ENCODE data around the gene SOAT2.
"Not testable (repeated sequence)": the region's sequence is repeated elsewhere in the genome, so short reads cannot be mapped to it uniquely, and the experiment has no call there.

Gene SOAT2

DNA sequence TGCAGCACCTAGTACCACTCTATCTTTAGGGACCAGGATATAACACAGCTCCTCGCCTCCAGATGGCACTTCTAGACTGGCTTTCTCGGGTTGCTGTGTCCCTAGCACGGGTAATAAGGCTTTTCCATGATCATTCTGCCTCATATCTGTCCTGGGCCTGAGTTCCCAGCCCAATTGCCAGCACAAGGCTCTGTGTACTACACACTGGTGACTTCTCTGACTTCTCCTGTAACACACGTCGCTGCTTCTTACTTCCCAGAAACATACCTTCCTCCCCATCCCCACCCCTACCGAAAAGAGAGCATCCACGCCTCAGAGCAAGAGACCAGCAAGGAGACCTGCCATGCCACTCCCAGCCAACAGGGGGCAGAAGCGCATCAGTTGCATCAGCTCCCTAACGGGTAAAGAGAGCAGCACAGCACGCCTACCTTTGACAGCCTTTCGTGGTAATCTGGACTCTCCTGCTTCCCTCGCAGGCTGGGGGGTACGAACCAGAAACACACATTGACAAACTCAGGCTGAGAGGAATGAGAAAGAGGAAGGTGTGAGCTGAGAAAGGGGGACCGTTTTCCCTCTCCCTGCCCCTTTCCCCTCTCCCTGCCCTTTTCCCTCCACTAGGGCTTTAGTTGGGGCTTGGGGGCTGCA, 56.0 kb downstream of the SOAT2 start:
- DNase-seq, result peak; percentile 58 to 77

DNA sequence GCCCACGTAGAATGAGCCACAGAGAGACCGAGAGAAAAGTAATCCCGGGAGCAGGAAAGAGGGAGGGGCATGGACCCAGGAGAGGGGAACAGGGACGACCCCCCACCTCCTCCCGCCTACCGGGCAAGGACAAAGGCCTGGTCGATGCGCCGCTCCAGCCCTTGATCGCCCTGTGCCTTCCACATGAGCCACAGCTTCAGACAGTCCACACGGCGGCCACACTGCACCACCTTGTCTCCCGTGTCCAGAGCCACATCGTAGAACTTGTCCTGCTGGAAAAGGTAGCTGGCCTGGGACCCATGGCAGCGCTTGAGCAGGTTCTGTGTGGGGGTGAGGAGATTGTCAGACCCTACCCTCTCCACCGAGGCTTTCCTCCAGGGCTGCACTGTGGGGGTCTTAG, 56.7 kb downstream of the SOAT2 start:
- DNase-seq, result no peak

DNA sequence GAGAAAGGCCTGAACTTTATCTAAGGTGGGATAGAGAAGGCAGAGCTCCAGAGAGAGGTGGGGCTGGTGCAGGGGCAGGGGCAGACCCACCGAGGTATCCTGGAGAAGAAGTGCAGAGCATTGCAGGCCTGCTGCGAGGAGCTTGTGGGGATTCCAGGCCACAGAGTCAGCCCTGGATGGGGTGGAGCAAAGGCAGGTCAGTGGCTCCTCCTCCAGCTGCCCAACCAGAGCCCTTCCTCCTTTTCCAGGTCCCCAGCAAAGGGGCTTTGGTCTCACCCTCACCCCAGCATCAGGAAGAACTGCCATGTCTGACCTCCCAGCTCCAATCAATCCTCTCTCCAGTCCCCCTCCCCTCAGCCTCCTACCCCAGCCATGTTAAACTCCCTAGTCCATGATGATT, 57.4 kb downstream of the SOAT2 start:
- no peak for DNase-seq

DNA sequence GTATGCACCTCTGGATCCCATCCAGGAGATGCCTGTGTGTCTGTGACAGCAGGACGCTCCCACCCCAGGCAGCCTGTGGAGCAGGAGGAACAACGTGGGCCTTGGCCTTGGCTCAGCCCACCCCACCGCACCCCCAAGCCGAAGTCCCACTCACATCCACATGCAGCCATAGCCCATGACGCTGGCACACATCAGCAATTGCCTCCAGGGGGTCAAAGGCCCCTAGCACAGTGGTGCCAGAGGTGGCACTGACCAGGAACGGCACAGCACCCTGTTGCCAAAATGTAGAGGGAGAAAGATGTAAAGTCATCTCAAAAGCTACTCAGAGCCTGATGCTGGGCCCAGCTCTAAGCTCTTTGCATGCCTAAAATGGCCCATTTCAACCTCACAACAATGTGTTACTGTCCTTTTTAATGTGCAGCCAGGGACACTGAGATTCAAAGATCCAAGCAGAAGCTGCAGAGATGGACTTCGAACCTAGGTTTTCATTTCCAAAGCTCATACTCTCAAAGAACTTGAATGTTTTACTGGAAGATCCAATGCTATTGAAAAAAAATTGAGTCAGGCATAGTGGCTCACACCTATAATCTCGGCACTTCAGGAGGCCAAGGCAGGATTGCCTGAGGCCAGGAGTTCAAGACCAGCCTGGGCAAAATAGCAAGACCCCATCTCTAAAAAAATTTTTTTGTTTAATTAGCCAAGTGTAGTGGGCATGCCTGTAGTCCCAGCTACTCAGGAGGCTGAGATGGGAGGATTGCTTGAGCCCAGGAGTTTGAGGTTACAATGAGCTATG, 58.0 kb downstream of the SOAT2 start:
- DNase-seq, result no peak

DNA sequence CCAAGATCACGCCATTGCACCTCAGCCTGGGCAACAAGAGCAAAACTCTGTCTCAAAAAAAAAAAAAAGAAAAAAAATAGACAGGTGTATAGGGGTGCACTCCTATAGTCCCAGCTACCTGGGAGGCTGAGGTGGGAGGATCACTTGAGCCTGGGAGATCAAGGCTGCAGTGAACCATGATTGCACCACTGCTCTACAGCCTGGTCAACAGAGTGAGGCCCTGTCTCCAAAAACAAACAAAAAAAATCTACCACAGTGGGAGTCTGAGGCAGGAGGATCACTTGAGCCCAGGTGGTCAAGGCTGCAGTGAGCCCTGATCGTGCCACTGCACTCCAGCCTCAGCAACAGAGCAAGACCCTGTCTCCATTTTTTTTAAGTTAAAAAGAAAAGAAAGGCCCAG, 59.7 kb downstream of the SOAT2 start:
- not testable (repeated sequence) for DNase-seq

DNA sequence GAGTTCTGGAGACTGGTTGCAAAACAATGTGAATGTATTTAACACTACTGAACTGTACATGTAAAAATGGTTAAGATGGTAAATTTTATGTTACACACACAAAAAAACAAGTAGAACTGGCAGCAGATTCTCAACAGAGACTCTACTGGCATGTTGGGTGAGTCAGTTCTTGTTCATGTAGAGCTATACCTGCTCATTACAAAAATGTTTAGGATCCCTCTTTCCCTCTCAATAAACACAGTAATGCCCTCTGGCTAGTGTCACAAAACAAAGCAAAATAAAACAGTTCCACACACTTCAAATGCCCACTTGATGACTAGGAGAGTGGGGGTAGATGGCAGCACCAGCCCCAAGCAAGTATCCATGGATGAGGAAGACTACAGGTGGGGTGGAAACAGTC, 63.6 kb downstream of the SOAT2 start:
- no peak for DNase-seq

DNA sequence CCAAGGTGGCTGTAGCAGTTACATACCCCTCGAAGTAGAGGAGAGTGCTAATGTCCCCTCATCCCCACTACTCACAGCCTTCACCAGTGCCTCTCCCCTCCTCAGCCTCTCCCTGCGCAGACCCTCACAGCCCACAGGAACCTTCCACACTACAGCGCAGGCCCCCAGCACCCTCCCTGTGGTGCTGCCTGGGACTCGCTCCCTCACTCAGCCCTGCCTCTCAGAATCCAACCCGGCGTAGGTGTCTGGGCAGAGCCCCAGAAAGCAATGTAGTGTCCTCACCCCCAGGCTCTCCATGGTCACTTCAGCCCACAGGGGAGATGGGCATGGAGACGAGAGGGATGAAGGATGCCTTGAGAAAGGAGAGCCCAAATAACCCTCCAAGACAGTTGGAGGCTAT, 66.4 kb downstream of the SOAT2 start:
- DNase-seq, result no peak

DNA sequence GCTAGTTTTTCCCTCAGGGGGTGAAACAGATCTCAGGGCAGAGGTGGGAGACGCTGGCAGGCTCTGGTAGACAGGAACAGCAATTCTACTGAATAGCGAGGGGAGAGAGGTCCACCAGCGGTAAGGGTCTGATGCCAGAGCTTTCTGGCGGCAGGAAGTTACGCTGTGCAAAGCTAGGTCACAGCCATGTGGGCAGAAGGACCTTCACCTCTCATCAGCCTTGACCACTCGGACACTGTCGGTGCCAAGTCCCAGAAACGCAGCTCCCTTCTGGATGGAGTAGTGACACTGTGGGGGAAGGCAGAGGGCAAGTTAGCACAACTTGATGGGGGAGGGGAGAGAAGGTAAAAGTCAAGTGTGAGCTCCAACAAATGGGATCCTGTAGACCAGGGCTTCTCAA, 66.9 kb downstream of the SOAT2 start:
- no peak for DNase-seq

DNA sequence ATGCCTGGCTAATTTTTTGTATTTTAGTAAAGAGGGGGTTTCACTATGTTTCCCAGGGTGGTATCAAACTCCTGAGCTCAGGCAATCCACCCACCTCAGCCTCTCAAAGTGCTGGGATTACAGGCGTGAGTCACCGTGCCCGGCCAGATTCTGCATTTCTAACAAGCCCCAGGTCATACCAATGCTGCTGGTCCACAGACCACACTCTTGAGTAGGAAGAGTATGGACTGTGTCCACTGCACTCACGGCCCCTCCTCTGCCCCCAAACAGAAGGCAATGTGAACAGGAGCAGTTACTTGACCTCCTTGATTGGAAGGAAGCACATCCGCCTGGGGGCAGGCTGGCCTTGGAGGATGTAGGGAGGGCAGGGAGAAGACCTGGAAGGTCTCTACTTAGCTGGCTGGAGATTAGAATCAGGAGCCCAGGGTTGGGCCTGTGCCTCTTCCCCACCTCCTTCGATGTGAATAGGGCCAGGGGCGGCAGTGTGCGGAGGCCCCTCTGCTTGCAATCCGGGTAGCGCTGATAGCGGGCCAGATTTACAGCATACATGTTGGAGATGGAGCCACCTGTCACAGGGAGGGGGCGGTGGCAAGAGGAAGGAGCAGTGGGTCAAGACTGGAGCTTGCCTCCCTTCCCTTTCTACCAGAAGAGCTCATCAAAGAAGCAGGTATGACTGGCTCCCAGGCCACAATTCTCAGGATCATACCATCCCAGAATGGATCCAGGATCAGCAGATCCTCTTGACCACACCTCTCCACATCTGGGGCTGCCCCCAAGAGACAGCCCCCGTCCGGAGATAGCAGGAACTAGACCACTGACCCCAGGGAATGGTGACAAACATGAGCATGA, 67.8 kb downstream of the SOAT2 start:
- no peak for DNase-seq

DNA sequence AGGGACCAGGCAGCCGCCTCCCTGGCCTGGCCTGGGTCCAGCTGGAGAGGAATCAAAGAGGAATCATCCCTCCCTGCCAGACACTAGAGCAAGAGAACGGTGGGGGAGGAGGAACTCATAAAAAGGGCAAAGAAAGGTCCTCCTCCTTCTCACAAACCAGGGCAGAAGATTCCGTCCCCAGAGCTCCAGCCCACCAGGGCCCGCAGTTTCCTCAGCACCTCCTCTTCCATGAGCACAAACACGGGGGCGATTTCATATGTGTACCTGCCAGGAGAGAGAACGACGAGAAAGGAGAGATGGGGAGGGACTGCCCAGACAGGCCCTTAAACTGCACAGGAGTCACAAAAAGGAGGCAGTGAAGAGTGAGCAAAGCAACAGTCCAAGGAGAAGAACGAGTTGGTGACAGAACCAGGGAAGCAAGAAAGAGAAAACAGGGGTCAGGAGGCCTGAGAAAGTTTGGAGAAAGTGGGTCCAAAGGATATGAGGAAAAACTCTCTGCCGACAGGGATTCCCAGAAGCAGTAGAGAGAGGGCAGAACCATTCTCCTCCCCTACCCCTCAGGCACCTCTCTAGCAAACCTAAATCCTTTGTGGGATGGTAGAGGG, 68.5 kb downstream of the SOAT2 start:
- peak in 1 of 2 experiments; percentile 42 for DNase-seq

DNA sequence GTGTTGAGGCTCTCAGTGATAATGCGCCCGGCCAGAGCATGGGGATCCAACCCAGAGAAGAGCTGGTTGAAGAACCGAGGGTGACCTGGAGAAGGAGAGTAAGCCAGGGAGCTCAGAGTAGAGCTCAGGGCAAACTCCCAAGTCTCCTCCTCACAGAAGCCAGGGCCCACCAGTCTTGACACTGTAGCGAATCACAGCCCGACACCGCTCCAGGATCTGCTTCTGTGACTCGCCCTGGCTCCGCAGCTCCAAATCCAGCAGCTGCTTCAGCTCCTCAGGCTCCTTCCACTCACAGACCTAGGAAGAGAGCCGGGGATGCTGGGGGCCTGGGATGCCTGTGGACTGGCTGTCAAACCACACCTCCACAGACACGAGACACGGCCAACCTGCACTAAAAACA, 69.1 kb downstream of the SOAT2 start:
- DNase-seq, result no peak

DNA sequence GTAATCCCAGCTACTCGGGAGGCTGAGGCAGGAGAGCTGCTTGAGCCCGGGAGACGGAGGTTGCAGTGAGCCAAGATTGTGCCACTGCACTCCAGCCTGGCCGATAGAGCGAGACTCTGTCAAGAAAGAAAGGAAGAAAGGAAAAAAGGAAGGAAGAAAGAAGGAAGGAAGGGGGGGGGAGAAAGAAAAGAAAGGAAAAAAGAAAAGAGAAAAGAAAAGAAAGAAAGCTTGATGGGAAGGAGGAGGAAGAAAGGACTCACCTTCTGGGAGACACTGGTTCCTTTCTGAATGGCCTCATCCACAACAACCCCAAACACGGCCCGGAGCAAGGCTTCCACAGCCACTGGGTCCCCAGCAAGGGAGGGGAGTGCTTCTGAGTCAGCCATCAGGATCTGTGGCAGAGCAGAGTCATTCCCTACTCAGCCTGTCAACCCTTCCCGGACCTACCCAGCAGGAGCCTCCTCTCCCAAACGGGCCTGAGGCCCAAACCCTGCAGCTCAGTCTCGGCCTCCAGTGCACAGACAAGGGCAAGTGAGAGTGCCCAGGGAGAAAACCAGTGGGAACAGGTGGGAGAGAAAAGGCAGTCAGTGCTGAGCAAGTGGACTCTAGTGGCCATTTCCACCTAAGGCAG, 69.9 kb downstream of the SOAT2 start:
- DNase-seq, result no peak

All from NCI-H446 (cell line).